SW480 (cell line): ENCODE data around the gene SF3B6.

Experiments
- DNase-seq: peaks from one replicate; pipeline ENCODE4 v3.0.0-alpha.2; 2016; ENCODE audit warnings: low spot score

SF3B6 gene

DNA sequence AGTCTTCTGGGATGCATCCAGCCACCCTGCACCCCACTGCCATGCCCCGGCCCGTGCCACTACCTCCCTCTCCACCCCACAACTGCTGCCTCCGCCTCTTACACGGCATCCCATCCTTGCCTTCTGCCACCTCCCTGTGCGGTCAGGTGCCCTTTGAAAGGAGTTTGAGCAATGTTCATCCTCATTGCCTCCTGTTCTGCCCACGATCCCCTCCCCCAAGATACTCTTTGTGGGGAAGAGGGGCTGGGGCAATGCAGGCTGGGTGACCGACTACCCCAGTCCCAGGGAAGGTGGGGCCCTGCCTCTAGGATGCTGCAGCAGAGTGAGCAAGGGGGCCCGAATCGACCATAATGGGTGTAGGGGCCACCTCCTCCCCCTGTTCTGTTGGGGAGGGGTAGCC lies 57.9 kb downstream of the SF3B6 start:
- no peak for DNase-seq

DNA sequence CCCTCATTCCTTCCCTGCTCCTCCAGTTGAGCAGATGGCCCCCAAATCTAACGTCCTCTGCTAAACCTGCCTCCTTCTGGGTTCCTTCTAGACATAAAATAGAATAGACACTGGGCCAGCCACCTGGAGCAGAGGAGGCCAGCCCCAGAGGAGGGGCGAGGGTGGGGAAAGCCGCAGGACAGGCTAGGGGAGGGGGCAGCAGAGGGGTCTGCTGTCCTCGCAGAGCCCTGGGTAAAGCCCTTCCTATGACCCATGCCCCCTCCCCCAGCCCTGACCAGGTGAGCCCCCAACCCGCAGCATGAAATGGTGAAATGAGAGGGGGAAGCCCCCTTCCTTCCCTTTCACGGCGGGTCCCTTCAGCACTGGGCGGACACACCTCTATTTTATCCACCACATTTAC lies 58.4 kb downstream of the SF3B6 start:
- no peak for DNase-seq
